Measurements from ENCODE around the gene CLBA1.
A peak's percentile ranks its signal among the peaks of the same experiment; 100 is the strongest.

Gene CLBA1

GRCh38 chr14:105006831-105007592, 21.4 kb downstream of the CLBA1 start:
- no peak for DNase-seq

- DNase-seq = no peak
These were observed 22.1 kb downstream of the CLBA1 start for GRCh38 chr14:105007593-105008264.

DNA sequence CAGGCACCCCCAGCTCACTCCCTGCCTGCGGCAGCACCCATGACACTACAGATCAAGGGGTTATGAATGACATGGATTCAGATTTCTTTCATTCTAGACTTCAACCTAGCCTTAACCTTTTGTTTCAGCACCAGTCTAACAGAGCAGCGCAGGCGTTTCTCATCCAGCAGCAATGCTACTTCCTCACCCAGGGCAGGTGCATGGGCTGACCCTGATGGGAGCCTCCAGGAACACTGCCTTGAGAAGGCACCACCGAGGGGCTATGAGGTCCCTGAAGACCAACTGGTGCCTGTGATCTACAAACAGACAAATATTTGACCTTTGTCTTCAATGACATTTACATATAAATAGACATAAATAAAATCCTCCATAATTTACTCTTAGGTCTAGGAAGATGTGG, 24.5 kb downstream of the CLBA1 start:
- DNase-seq = no peak

DNA sequence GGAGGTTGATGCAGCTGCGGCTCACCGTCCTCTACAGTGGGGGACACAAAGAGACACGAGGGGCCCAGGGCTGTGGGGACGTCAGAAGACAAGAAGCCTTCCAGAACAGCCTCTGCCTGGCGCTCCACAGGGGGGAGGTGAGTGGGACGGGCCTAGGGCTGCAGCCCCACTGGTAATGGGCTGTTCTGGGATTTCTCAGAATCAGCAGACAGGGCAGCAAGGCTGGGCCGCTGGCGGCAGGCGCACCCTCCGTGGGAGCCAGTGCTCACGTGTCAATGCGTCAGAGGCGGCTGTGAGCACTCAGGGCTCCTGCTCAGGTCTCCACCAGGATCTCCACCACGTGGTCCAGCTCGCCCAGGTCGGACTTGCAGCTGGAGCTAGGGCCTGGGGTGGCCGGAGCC, 25.3 kb downstream of the CLBA1 start:
- DNase-seq = no peak

DNA sequence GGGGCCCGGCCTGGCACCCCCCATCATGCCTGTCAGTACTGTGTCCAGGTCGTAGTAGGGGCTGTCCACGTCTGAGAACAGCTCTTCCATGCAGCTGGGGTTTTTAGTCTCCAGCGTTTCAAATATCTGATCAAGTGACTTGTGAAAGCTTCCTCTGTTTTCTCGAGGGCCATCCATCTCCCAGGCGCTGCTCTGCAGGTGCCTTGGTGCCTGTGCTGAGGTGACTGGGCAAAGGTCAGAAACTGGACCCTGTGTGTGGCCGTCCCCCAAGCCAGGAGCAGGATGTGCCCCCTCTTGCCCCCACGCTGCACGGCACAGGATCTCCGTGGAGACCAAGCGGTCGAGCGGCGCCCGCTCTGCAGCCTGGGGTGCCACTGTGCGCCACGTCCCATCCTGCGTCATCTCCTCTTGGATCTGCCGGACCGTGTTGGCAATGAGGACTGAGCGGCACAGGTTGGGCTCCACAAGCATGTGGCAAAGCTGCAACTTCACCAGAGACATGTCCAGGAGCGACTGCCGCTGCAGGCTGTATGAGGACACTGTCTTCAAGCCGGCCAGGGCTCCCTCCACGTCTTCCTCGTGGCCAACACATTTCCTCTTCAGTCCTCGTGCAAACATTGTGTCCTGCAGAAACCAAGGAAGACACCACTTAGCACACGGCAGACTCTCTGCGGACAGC, 25.9 kb downstream of the CLBA1 start:
- no peak for DNase-seq

DNA sequence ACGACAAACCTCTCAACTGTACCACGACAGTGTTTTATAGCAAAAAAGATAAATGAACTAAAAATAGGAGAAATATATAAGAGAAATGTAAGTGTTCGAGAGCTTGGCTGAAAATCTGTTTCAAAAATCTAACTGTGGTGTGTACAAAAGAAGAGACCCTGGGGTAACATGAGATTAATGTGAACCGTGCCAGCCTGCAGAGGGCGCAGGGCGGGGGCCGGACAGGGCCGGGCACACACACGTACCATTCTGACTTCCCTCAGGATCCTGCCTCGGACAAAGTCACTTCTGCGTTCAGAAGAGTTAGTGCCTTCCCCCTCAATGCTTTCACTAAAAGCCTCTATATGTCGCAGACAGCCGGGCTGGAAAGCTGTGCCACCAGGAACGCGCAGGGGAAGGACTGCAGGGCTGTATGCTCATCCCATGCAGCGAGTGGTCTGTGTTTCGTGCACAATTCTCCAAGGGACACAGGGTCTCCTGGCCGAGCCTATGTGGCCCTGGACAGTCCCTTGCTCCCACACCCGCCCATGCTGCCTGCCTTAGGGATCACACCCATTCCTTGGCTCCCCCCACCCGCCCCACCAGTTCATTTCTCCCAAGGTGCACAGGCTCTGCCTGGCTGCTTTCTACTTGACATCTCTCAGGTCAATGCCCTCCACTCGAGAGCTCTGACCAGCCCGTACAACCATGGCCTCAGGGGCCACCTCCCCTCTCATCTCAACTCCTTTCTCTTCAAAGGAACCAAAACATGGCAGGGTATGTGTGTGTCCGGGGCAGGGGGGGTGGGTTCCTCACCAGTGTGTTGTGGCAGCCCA, 26.8 kb downstream of the CLBA1 start:
- no peak for DNase-seq

DNA sequence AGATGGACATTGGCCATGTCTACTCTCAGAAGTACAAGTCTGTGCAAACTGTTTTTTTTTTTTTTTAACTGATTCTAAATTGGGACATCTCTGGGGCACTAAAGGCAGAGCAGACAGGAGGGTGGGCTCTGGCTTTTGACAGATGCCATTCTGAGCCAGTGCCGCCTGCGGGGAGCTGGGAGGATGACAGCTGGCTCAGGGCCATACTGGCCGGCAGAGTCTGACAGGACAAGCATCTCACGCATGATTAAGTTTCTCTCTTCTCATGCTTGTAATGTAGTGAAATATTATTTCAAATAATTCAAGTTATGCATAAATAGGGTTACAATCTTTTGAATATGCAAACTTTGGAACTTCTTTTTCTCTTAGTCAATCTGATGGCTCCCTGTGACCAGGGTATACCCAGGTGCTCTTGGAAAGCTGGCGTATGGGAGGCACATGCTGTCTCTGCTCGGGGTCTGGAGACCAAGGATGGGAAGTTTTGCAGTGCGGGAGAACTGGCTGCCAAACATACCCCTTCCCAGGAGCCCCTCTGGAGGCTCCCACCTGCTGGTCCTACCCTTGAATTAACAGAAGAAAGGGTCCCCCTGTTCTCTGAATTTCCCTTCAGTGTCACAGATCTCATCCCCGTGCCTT, 27.7 kb downstream of the CLBA1 start:
- DNase-seq = no peak

DNA sequence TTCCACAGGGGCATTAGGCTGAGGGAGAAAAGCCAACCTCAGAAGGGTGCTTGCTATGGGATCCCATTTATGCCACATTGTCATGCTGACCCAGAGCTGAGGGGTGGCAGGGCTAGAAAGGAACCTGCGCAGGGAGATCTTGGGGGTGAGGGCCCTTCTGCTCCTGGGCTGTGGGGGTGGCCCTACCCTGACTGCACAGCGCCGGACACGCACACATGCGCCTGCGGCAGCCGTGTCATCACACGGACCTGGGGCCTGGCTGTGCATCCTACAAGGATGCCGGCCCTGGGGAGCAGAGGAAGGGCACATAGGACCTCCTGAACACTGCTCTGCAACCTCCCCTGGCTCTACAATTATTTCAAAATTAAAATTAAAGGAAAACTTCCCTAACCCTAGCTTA, 28.4 kb downstream of the CLBA1 start:
- no peak for DNase-seq

- DNase-seq = no peak
These were observed 29.0 kb downstream of the CLBA1 start for GRCh38 chr14:105014631-105015030.

DNA sequence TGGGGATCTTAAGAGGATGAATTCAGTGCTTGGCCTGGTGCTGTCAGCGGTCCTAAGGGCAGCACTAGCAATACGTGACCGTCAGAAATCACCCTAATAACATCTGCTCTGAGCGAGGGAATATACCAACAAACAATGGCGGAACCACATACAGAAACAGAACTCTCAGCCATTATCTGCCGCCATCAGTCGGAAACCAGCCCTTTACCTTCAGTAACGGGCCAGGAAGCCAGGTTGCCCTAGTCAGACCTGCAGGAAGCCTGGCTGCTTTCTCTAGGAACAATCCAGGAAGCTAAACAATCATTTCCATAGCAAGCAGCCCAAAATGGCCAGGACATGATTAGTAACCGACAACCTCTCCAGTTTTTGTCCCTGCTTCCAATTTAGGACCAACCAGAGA, 29.7 kb downstream of the CLBA1 start:
- DNase-seq = no peak

- no peak for DNase-seq
These were observed 30.3 kb downstream of the CLBA1 start for GRCh38 chr14:105015905-105016304.

GRCh38 chr14:105018414-105018813, 32.8 kb downstream of the CLBA1 start:
- DNase-seq = no peak

DNA sequence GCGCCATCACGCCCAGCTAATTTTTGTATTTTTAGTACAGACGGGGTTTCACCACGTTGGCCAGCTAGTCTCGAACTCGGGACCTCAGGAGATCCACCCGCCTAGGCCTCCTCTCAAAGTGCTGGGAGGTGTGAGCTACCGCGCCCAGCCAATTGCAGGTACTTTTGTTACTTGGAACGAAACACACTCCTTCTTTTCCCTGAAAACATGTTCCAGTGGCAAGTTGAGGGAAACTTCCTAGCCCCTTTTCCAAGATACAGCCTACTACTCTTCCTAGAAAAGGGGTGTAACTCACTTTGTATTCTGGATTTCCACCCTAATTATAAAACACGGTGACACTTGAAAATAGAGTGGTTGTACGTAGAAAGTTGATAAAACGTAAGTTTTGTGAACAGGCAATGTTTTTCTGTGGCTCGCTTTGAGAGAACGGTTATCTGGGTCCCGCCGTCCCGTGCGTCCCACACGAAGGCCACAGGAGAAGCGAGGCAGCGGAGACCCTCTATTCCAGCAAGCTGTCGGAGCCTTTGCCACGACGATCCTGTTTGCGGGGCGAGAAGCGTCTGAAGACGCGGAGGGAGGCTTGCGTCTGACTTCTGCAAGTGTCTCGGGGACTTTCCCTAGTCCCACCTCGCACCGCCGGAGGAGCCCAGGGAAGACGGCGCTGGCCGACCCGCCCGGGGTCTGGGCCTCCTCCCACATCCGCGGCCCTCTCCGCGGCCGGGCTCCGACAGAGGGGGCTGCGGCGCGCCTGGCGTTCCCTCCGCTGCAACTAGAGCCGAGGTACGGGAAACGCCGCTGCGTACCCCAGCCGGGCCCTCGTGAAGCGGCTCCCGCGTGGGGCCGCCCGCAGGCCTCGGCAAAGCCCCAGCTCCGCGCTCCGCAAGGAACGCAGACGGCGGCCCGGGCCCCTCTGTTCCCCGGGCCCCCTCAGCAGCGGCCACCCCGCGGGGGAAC, 34.5 kb downstream of the CLBA1 start:
- DNase-seq = peak; percentile 40

DNA sequence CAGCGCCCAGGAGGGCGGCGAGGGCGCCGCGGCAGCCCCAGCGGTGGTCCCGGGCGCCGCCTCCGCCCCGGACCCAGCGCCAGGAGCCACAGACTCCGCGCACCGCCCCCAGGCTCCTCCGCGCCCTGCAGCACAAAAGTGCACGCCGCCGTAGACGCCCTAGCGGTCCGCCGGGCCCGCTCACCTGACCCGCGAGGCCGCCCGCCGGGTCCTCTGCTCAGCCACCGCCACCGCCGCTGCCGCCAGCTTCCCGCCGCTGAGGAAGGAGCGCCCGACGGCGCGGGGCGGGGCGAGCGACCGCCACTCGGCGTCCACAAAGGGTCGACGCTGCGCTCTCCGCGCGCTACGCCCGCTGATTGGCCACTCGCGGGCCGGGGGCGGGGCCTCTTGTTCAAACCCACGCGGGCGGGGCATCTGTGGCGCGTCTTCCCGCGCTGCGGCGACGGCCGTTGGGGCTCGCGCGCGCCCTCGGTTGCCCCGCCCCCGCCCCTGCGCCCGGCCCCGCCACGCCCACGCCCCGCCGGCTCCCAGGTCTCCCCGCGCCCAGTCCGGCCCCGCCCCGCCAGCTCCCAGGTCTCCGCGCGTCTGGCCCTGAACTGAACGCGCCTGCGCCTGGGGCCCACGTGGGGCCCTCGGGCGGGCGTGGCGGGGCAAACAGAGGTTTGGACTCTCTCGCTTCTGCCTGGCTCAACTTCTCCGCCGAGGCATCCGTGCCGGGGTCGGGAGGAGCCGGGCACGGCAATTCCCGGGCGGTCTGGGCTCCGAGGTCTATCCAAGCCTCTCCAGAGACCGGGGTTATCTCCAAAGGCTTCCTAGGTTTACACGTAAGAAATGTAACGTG, 35.4 kb downstream of the CLBA1 start, which contains the start of gene CDCA4:
Gene CDCA4, minus strand, starts transcription at position 269 of the 841 bp plus-strand sequence. CDS start 9,154 bp downstream, outside the sequence.
- DNase-seq = peak; percentile 96

- no peak for DNase-seq
These were observed 36.2 kb downstream of the CLBA1 start for GRCh38 chr14:105021656-105022275.

DNA sequence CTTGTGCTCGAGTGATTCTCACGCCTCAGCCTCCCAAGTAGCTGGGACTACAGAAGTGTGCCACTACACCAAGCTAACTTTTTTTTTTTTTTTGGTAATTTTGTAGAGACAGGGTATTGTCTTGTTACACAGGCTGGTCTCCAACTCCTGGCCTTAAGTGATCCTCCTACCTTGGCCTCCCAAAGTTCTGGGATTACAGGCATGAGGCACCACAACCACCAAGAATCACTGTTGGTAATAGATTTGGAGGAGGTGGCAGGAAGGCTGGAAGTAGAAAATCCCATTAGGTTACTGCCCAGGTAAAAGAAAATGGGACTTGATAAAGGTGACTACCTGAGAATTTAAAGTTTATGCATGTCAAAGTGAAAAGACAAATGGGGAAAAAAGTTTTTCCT, 36.7 kb downstream of the CLBA1 start:
- DNase-seq = no peak

GRCh38 chr14:105023144-105023543, 37.6 kb downstream of the CLBA1 start:
- DNase-seq = no peak

DNA sequence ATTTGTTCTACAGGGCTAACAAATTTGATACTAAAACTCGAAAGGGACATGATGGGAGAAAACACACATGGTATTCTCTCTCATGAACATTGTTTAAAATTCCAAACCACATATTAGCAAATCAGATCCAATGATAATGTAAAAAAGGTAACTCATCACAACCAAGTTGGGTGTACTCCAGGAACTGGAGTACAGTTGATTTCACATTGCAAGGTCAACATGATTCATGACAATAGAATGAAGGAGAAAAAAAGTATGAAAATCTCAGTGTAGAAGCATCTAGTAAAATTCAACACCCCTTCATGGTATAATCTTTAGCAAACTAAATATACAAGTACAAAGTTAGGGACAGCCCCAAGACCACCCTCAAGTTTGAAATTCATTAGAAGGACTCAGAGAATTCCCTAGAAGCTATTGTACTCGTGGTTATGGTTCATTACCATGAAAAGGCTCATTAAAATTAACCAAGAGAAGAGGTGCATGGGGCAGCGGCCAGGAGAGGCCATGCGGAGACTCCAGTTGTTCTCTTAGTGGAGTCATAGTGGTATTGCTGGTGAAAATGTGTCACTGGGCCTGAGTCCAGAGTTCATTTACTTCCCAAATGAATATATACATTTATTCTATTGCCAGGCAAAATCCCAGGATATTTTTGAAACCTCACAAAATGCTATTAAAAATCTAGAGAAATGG, 38.3 kb downstream of the CLBA1 start:
- no peak for DNase-seq

DNA sequence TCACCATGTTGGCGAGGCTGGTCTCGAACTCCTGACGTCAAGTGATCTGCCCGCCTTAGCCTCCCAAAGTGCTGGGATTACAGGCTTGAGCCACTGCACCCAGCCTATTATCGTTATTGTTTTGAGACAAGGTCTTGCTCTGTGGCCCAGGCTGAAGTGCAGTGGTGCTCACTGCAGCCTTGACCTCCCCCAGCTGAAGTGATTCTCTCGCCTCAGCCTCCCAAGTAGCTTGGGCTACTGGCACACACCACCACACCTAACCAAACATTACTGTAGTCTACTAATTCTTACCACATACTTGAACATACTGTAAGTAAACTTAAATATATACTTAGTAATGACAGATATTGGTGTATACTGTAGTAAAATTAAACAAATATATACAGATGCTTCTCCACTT, 39.8 kb downstream of the CLBA1 start:
- DNase-seq = no peak

All from activated CD4-positive, alpha-beta T cell treated with anti-CD3 and anti-CD28 coated beads for 1 hour (primary cell).